Measurements from ENCODE around the gene QRFP. TPM values are rescaled to one million over a fixed set of nuclear protein-coding genes. Genes with fewer than 3 reads are reported as not detected.

Gene QRFP
- total RNA-seq, 6 experiments from 2014 or later = 3.3 TPM; not detected in 5

- Histone ChIP-seq H3K4me3 (no peak overlapping the region), H3K4me1 (no peaks in the 10 kb centered on the region), H3K27me3 (no peaks in the 10 kb centered on the region), H3K9me3 (no peaks in the 10 kb centered on the region), H3K36me3 (no peaks in the 10 kb centered on the region), H3K27ac (no peak overlapping the region)
- ATAC-seq (no peak), DNase-seq (no peak)
- WGBS (ENCODE audit: insufficient coverage, low coverage, low lambda C conversion rate, missing lambda C conversion rate) = 62% methylated on average over 6 of the region's 19 CpGs
- intact Hi-C loops (cut with DNase I) = no loop called here
- TF ChIP-seq POLR2A (IDR thresholded peaks at IDR 0.05) (no peak), CTCF (IDR thresholded peaks at IDR 0.05) (no peak)
Observed at GRCh38 chr9:130908878-130909355, 12.3 kb upstream of the QRFP start.

DNA sequence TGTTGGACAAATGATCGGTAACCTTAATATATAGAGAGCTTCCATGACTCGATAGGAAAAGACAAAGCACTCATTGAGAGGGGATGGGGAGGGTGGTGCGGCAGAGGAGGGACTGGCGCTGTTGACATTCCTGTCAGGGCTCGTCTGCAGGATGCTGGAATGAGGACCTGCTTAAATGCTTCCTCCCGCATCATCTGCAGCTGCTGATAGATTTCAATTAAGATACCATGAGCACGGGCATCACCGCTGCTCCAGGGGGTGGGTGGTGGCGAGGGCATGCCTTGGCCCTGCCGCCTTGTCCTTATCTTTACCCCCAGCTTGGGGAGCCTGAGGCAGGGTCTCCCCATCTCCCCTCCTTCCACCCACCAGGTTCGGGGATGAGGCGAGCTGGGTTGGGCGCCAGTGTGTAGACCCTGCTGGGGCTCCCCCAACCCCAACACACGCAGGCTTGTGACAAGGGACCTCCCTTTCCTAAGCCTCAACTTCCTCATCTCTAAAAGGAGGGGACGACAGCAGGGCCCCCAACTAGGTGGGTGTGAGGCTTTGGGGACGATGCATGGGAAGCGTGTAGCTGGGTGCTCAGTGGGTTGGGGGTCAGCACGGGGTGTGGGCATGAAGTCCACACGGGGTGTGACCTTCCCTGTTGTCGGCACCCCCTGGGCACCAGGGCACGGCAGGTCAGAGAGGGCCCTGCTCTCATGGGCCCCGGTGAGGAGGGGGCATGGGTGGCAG, 11.7 kb upstream of the QRFP start:
- H3K9me3 ChIP-seq = no peaks in the 10 kb centered on the region
- no peaks in the 10 kb centered on the region for H3K4me1 ChIP-seq
- no peak for DNase-seq
- H3K27ac ChIP-seq = no peak overlapping the region
- intact Hi-C loops (cut with DNase I) = no loop called here
- no peaks in the 10 kb centered on the region for H3K36me3 ChIP-seq
- WGBS (ENCODE audit: insufficient coverage, low coverage, low lambda C conversion rate, missing lambda C conversion rate) = 47% methylated on average over 6 of the region's 22 CpGs
- ATAC-seq = no peak
- H3K4me3 ChIP-seq = no peak overlapping the region
- no peaks in the 10 kb centered on the region for H3K27me3 ChIP-seq
- TF ChIP-seq CTCF (IDR thresholded peaks at IDR 0.05) = no peak
- no peak for TF ChIP-seq POLR2A (IDR thresholded peaks at IDR 0.05)

DNA sequence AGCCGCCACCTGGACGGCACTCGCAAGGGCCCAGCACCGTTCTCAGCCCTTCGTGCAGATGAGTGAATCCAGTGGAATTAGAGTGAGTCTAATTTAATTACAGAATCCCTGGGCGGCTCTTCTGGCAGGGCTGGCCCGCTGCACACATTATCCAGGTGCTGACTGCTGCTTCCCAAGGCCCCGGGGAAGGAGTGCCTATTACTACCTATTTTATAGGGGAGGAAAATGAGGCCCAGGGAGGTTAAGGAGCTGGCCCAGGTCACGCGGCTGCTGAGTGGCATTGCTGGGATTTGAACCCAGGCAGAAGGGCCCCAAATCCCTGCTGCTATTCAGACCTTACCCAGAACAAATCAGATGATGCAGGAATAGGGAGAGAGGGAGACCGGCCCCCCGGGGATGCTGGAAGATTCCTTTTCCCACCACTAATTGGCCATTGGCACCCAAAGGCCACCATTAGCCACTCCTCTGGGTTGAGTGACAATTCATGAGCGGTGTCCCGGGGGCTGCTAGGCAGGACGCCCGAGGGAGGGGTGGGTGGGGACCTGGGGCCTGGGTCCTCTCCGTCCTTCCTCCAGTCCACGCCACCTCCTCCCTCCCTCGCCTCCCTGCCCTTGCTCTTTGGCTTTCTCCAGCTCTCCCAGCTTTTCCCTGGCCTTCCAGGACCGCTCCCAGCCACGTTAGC, 10.3 kb upstream of the QRFP start:
- ATAC-seq = no peak
- TF ChIP-seq CTCF (IDR thresholded peaks at IDR 0.05) = no peak
- no peak for TF ChIP-seq POLR2A (IDR thresholded peaks at IDR 0.05)
- DNase-seq = no peak
- no peaks in the 10 kb centered on the region for H3K4me1 ChIP-seq
- no peaks in the 10 kb centered on the region for H3K9me3 ChIP-seq
- no peaks in the 10 kb centered on the region for H3K27me3 ChIP-seq
- H3K4me3 ChIP-seq = no peak overlapping the region
- 61% methylated on average over 13 of the region's 21 CpGs for WGBS (ENCODE audit: insufficient coverage, low coverage, low lambda C conversion rate, missing lambda C conversion rate)
- intact Hi-C loops (cut with DNase I) = no loop called here
- H3K36me3 ChIP-seq = no peaks in the 10 kb centered on the region
- no peak overlapping the region for H3K27ac ChIP-seq

GRCh38 chr9:130905902-130906734, 9.5 kb upstream of the QRFP start:
- no peaks in the 10 kb centered on the region for H3K4me1 ChIP-seq
- no peaks in the 10 kb centered on the region for H3K36me3 ChIP-seq
- 62% methylated on average over 15 of the region's 24 CpGs for WGBS (ENCODE audit: insufficient coverage, low coverage, low lambda C conversion rate, missing lambda C conversion rate)
- no peak for DNase-seq
- no peaks in the 10 kb centered on the region for H3K27me3 ChIP-seq
- ATAC-seq = no peak
- TF ChIP-seq CTCF (IDR thresholded peaks at IDR 0.05) (no peak), POLR2A (IDR thresholded peaks at IDR 0.05) (no peak)
- no peak overlapping the region for H3K4me3 ChIP-seq
- no peak overlapping the region for H3K27ac ChIP-seq
- intact Hi-C loops (cut with DNase I) = no loop called here
- H3K9me3 ChIP-seq = no peaks in the 10 kb centered on the region

Measured in right lobe of liver (tissue), 6 donors.